HG03575 (cell line): ENCODE measurements around the gene OR1F1.

Source experiments
- ATAC-seq: cut with Tn5 transposase; IDR thresholded peaks from one replicate; pipeline ENCODE4 v1.9.1; 2021; ENCODE audit not compliant: unreplicated experiment, insufficient number of reproducible peaks, low FRiP score; ENCODE audit errors: extremely low read depth

The OR1F1 gene

DNA sequence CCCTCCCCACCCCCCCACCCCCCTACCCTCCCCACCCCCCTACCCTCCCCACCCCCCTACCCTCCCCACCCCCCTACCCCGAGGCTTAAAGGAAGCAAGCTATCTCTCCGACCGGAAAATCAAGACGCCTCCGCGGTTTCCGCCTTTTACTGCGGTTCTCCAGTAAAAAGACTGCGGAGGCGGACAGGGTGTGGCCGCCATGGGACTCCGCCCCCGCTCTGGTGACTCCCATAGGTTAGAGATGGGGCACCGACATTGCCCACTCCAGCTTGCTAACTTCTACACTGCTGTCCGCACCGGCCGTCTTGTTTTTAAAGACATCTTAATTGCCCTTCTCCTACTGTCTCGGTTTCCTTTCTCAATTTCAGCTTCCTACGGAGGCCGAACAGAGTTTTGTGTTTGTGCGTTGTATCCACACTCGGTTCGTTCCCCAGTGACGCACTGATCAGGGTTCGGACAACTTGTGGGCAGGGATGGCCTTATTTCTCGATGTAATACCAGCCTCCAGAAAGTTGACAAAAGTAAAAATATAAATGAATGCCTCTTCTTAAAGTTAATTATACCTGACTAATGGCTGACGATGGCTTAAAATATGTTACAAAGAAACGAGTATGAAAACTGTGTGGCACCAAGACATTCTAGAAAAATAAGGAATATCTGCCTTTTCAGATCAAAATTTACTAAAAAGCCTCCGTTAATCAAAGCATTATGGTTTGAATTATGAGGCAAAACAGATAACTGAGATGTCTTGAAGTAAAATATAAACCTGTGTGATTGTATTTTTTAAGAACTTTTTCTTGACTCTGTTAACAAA is 48.1 kb downstream of the OR1F1 start:
- no peak for ATAC-seq

DNA sequence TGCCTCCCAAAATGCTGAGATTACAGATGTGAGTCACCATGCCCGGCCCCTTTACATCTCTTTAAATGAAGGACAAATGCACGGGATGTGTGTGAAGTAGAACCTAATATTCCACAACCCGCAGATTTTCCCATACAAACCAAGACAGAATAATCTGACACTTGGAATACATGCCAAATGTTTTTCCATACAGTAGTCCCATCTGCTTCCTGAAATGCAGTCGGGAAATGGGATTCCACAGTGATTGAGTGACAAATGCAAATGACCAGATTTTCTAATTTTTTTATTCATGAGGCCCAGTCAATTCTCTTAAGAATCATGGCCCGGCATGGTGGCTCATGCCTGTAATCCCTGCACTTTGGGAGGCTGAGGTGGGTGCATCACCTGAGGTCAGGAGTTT is 53.8 kb downstream of the OR1F1 start:
- ATAC-seq: no peak

DNA sequence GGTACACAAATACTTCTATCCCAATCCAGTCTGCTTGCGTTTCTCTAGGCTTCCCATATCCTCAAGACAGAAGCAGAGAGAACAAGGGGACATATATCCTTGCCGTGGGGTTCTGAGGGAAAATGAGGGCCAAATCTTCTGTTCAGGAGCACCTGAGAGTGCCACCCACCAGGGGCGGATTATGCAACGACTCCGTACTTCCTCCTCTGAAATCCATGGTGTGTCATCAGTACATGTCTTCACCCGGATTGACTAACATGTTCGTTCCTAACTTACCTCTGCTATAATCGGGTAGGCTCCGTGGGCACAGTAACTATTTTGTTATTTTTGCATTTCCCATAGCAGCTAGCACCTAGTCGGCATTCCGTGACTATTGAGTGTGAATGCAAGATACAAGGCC is 54.7 kb downstream of the OR1F1 start:
- ATAC-seq: no peak

- no peak for ATAC-seq
These were observed 55.9 kb downstream of the OR1F1 start for GRCh38 chr16:3243882-3244281.

GRCh38 chr16:3246002-3246401 is 58.0 kb downstream of the OR1F1 start:
- ATAC-seq: no peak

DNA sequence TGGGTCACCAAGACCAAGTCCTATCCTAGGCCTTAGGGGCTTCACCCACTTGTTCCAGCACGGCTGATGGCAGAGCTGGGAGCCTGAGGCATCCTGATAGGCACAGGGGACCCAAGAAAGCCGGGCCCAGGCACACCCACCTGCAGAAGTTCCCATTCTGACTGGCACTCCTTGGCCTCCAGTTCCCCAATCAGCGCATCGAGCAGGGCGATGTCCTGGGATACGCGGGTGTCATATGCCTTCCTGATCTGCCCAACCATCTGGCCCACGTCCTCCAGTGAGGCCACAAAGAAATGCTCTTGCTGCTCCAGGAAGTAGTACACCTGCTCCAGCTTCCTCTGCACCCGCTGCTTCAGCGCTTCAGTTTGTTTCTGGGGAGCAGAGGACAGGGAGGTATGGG is 58.9 kb downstream of the OR1F1 start:
- no peak for ATAC-seq

DNA sequence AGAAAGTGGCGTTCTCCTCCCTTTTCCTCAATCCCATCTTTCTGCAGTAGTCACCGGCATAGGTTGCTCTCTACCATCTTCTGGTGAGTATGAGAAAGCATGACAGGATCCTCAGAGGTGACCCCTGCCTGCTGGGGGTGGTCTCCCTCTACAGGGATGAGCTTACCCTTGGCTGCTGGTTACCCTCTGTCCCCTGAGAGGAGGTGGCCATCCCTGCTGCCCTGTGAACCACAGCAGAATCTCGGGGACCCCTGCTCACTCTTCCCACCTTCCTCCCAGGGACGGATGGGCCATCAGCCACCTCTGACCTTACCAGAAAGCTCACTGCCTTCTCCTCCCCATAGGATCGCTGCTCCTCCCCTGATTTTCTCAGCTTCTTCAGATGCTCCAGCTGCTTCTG is 60.6 kb downstream of the OR1F1 start:
- no peak for ATAC-seq

GRCh38 chr16:3249020-3249419 is 61.0 kb downstream of the OR1F1 start:
- no peak for ATAC-seq

GRCh38 chr16:3249451-3249850 is 61.4 kb downstream of the OR1F1 start:
- ATAC-seq: no peak

DNA sequence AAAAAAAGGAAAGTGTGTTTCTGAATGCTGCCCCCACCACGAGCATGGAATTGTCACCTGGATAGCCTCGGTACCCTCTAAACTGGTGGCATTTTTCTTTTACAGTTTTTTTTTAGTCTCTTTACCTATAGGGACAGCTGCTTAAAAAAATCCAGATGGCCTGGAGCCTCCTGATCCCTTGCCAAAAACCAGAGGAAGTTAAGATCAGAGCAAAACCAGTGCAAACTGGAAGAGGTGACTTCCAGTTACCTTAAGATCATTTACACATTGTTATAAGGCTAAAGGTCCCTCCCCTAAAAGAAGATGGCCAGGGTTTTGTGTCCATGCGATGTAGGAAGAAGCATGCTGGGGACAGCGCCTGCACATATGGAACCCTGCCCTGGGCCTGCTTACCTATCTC is 65.0 kb downstream of the OR1F1 start:
- ATAC-seq: no peak

GRCh38 chr16:3254309-3254708 is 66.3 kb downstream of the OR1F1 start:
- ATAC-seq: no peak
